Gastroesophageal sphincter (tissue), 4 donors: ENCODE data around the gene MAN1C1. TPM values are rescaled to one million over a fixed set of nuclear protein-coding genes. Genes with fewer than 3 reads are reported as not detected.
"Not testable (repeated sequence)": the region's sequence is repeated elsewhere in the genome, so short reads cannot be mapped to it uniquely, and the experiment has no call there.

ENCODE experiments used
- ATAC-seq: fragments of 150-250 bp; one replicate; pipeline ENCODE4 v1.9.1; 2016; ENCODE audit warnings: mild to moderate bottlenecking, moderate library complexity
- H3K27ac ChIP-seq, 4 donors: fragments of 200-600 bp; sonication (generic) in 3 of 4; 1 replicate in 3 of 4; 2 replicates in 1 of 4; pipeline ENCODE4 v1.5.1; 2016 to 2019
- H3K27me3 ChIP-seq: fragments of 200-600 bp; sonication (generic); one replicate; pipeline ENCODE4 v1.5.1; 2019
- H3K36me3 ChIP-seq, 2 donors: fragments of 200-600 bp; sonication (generic); one replicate each; pipeline ENCODE4 v1.5.1; 2019; ENCODE audit warnings: control low read depth in 1 of 2
- H3K4me1 ChIP-seq, 3 donors: fragments of 200-600 bp; sonication (generic); 1 replicate in 2 of 3; 2 replicates in 1 of 3; pipeline ENCODE4 v1.5.1; 2016 to 2019; ENCODE audit warnings: control low read depth in 2 of 3
- H3K4me3 ChIP-seq, 2 donors: fragments of 200-600 bp; sonication (generic); one replicate each; pipeline ENCODE4 v1.5.1; 2019; ENCODE audit warnings: mild to moderate bottlenecking in 1 of 2, moderate library complexity in 1 of 2
- H3K9me3 ChIP-seq, 3 donors: fragments of 200-600 bp; sonication (generic); one replicate each; pipeline ENCODE4 v1.5.1; 2017 to 2019; ENCODE audit warnings: control low read depth in 2 of 3
- EP300 ChIP-seq: sonication (generic); formaldehyde crosslinking; IDR thresholded peaks from one replicate; pipeline ENCODE4 v1.6.1; 2017; ENCODE audit warnings: antibody characterized with exemption, mild to moderate bottlenecking
- POLR2A ChIP-seq, 2 donors: fragments of 450-650 bp; IDR thresholded peaks; one replicate each; pipeline ENCODE4 v1.6.1; 2017; ENCODE audit warnings: antibody characterized with exemption in 2 of 2, mild to moderate bottlenecking in 2 of 2, moderate library complexity in 1 of 2
- POLR2AphosphoS5 ChIP-seq: sonication (generic); formaldehyde crosslinking; IDR thresholded peaks from one replicate; pipeline ENCODE4 v1.6.1; 2017; ENCODE audit warnings: antibody characterized with exemption
- WGBS, 2 donors: methylation state at CpG; one replicate each; pipeline ENCODE4 v1.1.5; 2018; ENCODE audit warnings: low coverage in 1 of 2; 5-methylcytosine and 5-hydroxymethylcytosine counted together
- total RNA-seq, 4 donors: library from RNA; depleted of rRNA; stranded (reverse); fragments of >200 nt; gene quantifications; one replicate each; pipeline ENCODE4 v1.1.0, GENCODE V29; 2016
- TF ChIP-seq, protein P1 (sequence below), 4 experiments: fragments of 200-600 bp in 2 of 4; fragments of 450-650 bp in 2 of 4; sonication (generic) in 1 of 4; IDR thresholded peaks; one replicate each; pipeline ENCODE4 v1.5.1; 2017 to 2019; ENCODE audit warnings: antibody characterized with exemption in 4 of 4, mild to moderate bottlenecking in 2 of 4, moderate library complexity in 2 of 4

Gene MAN1C1
- total RNA-seq, 4 donors from 2014 or later, result 20.0 to 38.1 (median 27.8) TPM

DNA sequence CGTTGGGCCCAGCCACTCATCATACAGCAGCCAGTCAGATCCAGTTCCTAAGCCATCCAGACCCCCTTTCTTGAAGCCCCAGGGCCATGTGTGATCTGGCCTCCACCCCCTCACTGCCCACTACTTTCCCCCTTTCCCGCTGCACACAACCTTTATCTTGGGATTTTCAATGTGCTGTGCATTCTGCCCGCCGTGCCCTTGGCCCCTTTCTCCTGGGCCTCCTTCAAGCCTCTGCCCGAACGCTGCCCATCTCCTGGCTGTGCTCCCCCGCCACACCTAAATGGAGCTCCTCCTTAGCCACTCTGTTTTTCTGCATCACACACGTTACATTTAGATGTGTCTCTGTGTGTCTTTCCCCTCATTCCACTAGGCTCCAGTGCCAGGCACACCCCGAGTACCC lies 116.7 kb downstream of the MAN1C1 start:
- 94 to 96% methylated on average over 4 to 8 of the region's 9 CpGs for WGBS, 2 donors
- Histone ChIP-seq H3K4me3 (no peak overlapping the region), H3K36me3 (no peaks in the 10 kb centered on the region), H3K4me1 (peaks cover 0 to 66% (median 27%) of the 10 kb centered on the region in 3 donors), H3K9me3 (no peaks in the 10 kb centered on the region), H3K27me3 (no peaks in the 10 kb centered on the region), H3K27ac (no peak overlapping the region)
- ATAC-seq, result no peak
- TF ChIP-seq, protein P1, sequence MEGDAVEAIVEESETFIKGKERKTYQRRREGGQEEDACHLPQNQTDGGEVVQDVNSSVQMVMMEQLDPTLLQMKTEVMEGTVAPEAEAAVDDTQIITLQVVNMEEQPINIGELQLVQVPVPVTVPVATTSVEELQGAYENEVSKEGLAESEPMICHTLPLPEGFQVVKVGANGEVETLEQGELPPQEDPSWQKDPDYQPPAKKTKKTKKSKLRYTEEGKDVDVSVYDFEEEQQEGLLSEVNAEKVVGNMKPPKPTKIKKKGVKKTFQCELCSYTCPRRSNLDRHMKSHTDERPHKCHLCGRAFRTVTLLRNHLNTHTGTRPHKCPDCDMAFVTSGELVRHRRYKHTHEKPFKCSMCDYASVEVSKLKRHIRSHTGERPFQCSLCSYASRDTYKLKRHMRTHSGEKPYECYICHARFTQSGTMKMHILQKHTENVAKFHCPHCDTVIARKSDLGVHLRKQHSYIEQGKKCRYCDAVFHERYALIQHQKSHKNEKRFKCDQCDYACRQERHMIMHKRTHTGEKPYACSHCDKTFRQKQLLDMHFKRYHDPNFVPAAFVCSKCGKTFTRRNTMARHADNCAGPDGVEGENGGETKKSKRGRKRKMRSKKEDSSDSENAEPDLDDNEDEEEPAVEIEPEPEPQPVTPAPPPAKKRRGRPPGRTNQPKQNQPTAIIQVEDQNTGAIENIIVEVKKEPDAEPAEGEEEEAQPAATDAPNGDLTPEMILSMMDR (IDR thresholded peaks at IDR 0.05), result no peak
- TF ChIP-seq EP300, result no peak
- no peak for TF ChIP-seq POLR2A (IDR thresholded peaks at IDR 0.05)
- TF ChIP-seq POLR2AphosphoS5, result no peak

DNA sequence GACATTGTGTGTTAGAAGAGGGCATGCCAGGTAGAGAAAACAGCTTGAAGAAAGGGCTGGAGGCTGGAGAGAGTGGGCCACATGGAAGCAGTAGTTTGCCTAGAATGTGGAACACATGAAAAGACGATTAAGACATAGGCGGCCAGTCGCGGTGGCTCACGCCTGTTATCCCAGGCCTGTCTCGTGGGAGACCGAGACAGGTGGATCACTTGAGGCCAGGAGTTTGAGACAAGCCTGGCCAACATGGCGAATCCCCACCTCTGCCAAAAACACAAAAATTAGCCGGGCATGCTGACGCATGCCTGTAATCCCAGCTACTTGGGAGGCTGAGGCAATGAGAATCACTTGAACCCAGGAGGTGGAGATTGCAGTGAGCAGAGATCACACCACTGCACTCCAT lies 118.4 kb downstream of the MAN1C1 start:
- not testable (repeated sequence) for H3K9me3 ChIP-seq, H3K4me3 ChIP-seq, H3K27me3 ChIP-seq, H3K36me3 ChIP-seq, ATAC-seq, H3K27ac ChIP-seq
- peaks cover 0 to 54% (median 20%) of the 10 kb centered on the region in 3 donors for H3K4me1 ChIP-seq
- 86 to 96% methylated on average over 4 to 8 of the region's 10 CpGs for WGBS, 2 donors

DNA sequence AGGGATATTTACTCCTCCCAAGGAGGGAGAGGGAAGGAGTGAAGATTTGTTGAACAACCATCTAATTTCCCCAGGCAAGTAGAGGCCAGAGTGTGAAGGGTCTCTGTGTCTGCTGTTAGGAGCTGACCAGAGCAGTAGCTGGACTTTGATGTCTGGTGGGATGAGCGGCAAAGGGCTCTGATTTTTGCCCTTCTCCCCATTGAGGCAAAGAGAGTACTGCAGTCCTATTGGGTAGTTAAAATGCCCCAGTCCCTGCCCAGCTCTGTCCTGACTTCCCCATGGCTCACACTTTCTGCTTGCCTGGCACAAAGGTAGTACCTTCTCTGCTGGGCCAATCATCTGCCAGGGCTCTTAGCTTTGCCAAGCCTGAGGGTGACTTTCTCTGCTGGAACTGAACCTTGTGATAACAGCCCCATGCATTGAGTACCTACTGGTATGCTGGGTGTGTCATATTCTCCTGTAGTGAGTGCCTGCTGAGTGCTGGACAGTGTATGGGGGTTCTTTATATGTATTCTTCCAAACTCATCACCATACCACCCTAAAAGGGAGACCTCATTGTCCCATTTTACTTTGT lies 119.5 kb downstream of the MAN1C1 start:
- H3K4me1 ChIP-seq, result peaks cover 0 to 44% (median 10%) of the 10 kb centered on the region in 3 donors
- H3K27ac ChIP-seq, result no peak overlapping the region
- H3K27me3 ChIP-seq, result no peaks in the 10 kb centered on the region
- no peak for ATAC-seq
- no peaks in the 10 kb centered on the region for H3K9me3 ChIP-seq
- 100% methylated on average over 1 of the region's 1 CpG; no CpG with 5 or more reads in 1 of the 2 donors for WGBS, 2 donors
- H3K4me3 ChIP-seq, result no peak overlapping the region
- H3K36me3 ChIP-seq, result no peaks in the 10 kb centered on the region
- TF ChIP-seq POLR2AphosphoS5 (no peak), POLR2A (IDR thresholded peaks at IDR 0.05) (no peak), EP300 (no peak)
- TF ChIP-seq, protein P1 (IDR thresholded peaks at IDR 0.05), result no peak

DNA sequence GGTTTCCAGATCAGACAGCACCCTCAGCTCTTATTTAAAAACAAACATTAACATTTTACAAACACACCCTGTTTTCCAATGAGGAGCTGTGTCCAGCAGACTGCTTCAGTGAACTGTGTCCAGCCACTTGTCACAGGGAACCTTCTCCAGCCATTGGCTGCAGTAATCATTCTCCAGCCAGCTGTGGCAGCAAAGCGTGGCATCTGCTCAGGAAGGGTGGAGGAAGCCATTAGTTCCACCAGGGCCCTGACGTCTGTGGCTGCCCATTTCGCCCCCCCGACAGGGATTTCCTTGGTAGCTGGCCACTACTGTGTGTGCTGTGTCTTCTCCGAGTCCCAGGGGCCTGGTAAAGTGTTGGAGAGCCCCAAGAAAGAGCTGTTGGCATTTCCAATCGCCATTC lies 120.5 kb downstream of the MAN1C1 start:
- Histone ChIP-seq H3K27ac (no peak overlapping the region), H3K4me3 (no peak overlapping the region), H3K4me1 (peaks cover 0 to 45% (median 10%) of the 10 kb centered on the region in 3 donors), H3K9me3 (no peaks in the 10 kb centered on the region), H3K36me3 (no peaks in the 10 kb centered on the region), H3K27me3 (no peaks in the 10 kb centered on the region)
- TF ChIP-seq POLR2A (IDR thresholded peaks at IDR 0.05), result no peak
- TF ChIP-seq, protein P1 (IDR thresholded peaks at IDR 0.05), result no peak
- no peak for ATAC-seq
- 63% methylated on average over 2 of the region's 6 CpGs; no CpG with 5 or more reads in 1 of the 2 donors for WGBS, 2 donors

DNA sequence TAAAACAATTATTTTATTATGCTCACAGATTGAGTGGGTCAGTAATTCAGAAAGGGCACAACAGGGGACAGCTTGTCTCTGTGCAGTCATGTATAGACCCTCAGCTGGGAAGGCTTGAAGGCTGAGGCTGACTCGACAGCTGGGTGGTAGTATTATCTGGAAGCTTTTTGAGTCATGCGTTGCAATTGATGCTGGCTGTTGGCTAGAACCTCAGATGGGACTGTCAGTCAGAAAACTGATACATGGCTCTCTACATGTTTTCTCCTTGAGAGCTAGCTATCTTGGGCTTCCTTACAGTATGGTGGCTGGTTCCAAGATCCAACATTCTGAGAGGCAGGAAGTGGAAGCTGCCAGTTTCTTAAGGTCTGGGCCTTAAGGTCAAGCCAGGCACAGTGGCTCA lies 121.9 kb downstream of the MAN1C1 start:
- no peak for TF ChIP-seq EP300
- no peak for TF ChIP-seq POLR2A (IDR thresholded peaks at IDR 0.05)
- no peaks in the 10 kb centered on the region for H3K9me3 ChIP-seq
- 80 to 94% methylated on average over 1 to 2 of the region's 2 CpGs for WGBS, 2 donors

DNA sequence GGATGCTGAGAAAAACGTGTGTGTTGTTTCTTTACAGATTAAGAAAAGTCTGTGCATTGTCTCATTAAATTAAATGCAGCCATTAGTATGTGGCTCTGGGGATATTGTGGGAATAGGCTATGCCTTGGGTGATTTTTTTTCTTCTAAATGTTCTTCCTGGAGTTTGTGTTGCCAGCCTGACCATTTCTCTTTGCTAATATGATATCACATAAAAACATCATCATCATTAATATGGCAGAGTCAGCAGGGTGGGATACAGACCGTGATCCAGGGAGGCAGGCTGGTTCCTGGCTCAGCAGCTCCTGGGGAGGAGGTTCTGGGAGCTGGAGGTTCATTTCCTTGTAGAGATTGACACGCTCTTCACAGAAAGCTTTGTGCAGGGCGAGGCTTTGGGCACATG lies 122.8 kb downstream of the MAN1C1 start:
- 56% methylated on average over 1 of the region's 4 CpGs; no CpG with 5 or more reads in 1 of the 2 donors for WGBS, 2 donors
- Histone ChIP-seq H3K4me1 (peaks cover 2 to 64% (median 27%) of the 10 kb centered on the region in 3 donors), H3K27ac (no peak overlapping the region), H3K4me3 (no peak overlapping the region), H3K27me3 (no peaks in the 10 kb centered on the region), H3K36me3 (no peaks in the 10 kb centered on the region), H3K9me3 (no peaks in the 10 kb centered on the region)
- TF ChIP-seq POLR2A (IDR thresholded peaks at IDR 0.05), result no peak
- no peak for TF ChIP-seq POLR2AphosphoS5
- TF ChIP-seq, protein P1 (IDR thresholded peaks at IDR 0.05), result no peak
- TF ChIP-seq EP300, result no peak
- ATAC-seq, result no peak

More for the DNA sequence above, 121.9 kb downstream of the MAN1C1 start:
- Histone ChIP-seq H3K36me3 (no peaks in the 10 kb centered on the region), H3K27me3 (no peaks in the 10 kb centered on the region), H3K27ac (no peak overlapping the region), H3K4me1 (peaks cover 0 to 58% (median 18%) of the 10 kb centered on the region in 3 donors), H3K4me3 (no peak overlapping the region)
- no peak for ATAC-seq
